Ramos (cell line): Measurements from ENCODE around the gene ARF1.
"Not testable (repeated sequence)": the region's sequence is repeated elsewhere in the genome, so short reads cannot be mapped to it uniquely, and the experiment has no call there.

Source experiments
- in situ Hi-C: fragments of 300-500 bp; cut with MboI; formaldehyde crosslinking; loops from one replicate; pipeline ENCODE4 v1.14.3; 2022; ENCODE audit warnings: low sequenced_read_pairs; ENCODE audit not compliant: unreplicated experiment

Gene ARF1

GRCh38 chr1:228100822-228101613 lies 18.5 kb downstream of the ARF1 start:
- in situ Hi-C loops: no loop called here

GRCh38 chr1:228101614-228101993 lies 19.1 kb downstream of the ARF1 start:
- in situ Hi-C loops: no loop called here

- in situ Hi-C loops: no loop called here
Measured at GRCh38 chr1:228101994-228102790, 19.7 kb downstream of the ARF1 start.

GRCh38 chr1:228102791-228103620 lies 20.5 kb downstream of the ARF1 start, which contains the start of gene C1orf35:
Gene C1orf35 (minus strand): TSS chr1:228103325. CDS start chr1:228103227, 98 bp downstream.
- in situ Hi-C loops: no loop called here

GRCh38 chr1:228104526-228105269 lies 22.2 kb downstream of the ARF1 start:
- in situ Hi-C loops: no loop called here

GRCh38 chr1:228105270-228105995 lies 22.9 kb downstream of the ARF1 start:
- in situ Hi-C loops: no loop called here

GRCh38 chr1:228105996-228106799 lies 23.7 kb downstream of the ARF1 start:
- in situ Hi-C loops: no loop called here

- in situ Hi-C loops: no loop called here
Measured at GRCh38 chr1:228106800-228107054, 24.2 kb downstream of the ARF1 start.

- in situ Hi-C loops: no loop called here
Measured at GRCh38 chr1:228107636-228108035, 25.1 kb downstream of the ARF1 start.

GRCh38 chr1:228108055-228108690 lies 25.7 kb downstream of the ARF1 start:
- in situ Hi-C loops: no loop called here

- in situ Hi-C loops: no loop called here
Measured at GRCh38 chr1:228108742-228109072, 26.2 kb downstream of the ARF1 start.

GRCh38 chr1:228109073-228109961 lies 26.8 kb downstream of the ARF1 start, which contains the start of gene MRPL55:
Gene MRPL55 (minus strand): TSS chr1:228109299. CDS start chr1:228108260, 1,039 bp downstream.
- in situ Hi-C loops: no loop called here

GRCh38 chr1:228109962-228110488 lies 27.5 kb downstream of the ARF1 start:
- in situ Hi-C loops: no loop called here

- in situ Hi-C loops: no loop called here
Measured at GRCh38 chr1:228110556-228110955, 28.0 kb downstream of the ARF1 start.

- in situ Hi-C loops: not testable (repeated sequence)
Measured at GRCh38 chr1:228111315-228111714, 28.8 kb downstream of the ARF1 start.

- in situ Hi-C loops: no loop called here
Measured at GRCh38 chr1:228112167-228112566, 29.7 kb downstream of the ARF1 start.

GRCh38 chr1:228112617-228113016 lies 30.1 kb downstream of the ARF1 start:
- in situ Hi-C loops: no loop called here
